A549 (cell line): ENCODE data around the gene MACROH2A2. TPM values are rescaled to one million over a fixed set of nuclear protein-coding genes. Genes with fewer than 3 reads are reported as not detected.
A peak's percentile ranks its signal among the peaks of the same experiment; 100 is the strongest.

Source experiments
- ATAC-seq, 2 experiments: fragments of 200-7000 bp in 1 of 2; fragments of >200 bp in 1 of 2; cut with Nextera tagmentation in 1 of 2; cut with Tn5 transposase in 1 of 2; 3 replicates each; pipeline versions ENCODE4 v1.8.0 to v1.9.1; 2018 to 2020; ENCODE audit warnings: mild to moderate bottlenecking in 1 of 2, moderate library complexity in 1 of 2
- CTCF ChIA-PET: fragments of 300-600 bp; sonication (Branson Sonifier 250); formaldehyde crosslinking; extraction: SDS; loops from one replicate; lab custom pipeline; 2021; ENCODE audit warnings: antibody characterized with exemption, inconsistent platforms; lab: Yijun Ruan, JAX
- POLR2A ChIA-PET: fragments of 350-600 bp; formaldehyde crosslinking; extraction: SDS; loops from one replicate; lab custom pipeline; 2021; ENCODE audit warnings: antibody characterized with exemption, inconsistent platforms; lab: Yijun Ruan, JAX
- DNase-seq, 2 experiments: peaks; one replicate each; pipeline versions ENCODE4 v3.0.0 to v3.0.0-alpha.2; 2011 to 2016; ENCODE audit warnings: low read depth in 1 of 2, low spot score in 1 of 2
- FAIRE-seq: peaks from 2 replicates; lab custom pipeline; 2011; peaks lifted over from hg19 to GRCh38; lab: Jason Lieb, UNC
- H3K27ac ChIP-seq, 2 experiments: fragments of >200 bp; sonication (Bioruptor Twin); formaldehyde crosslinking; 3 replicates each; pipeline ENCODE4 v1.5.1; 2016 to 2017
- H3K4me1 ChIP-seq: fragments of >200 bp; sonication (Bioruptor Twin); formaldehyde crosslinking; 3 replicates; pipeline ENCODE4 v1.6.1; 2016
- H3K4me2 ChIP-seq: fragments of >200 bp; sonication (Bioruptor Twin); formaldehyde crosslinking; 3 replicates; pipeline ENCODE4 v1.6.1; 2016
- H3K4me3 ChIP-seq: fragments of >200 bp; sonication (Bioruptor Twin); formaldehyde crosslinking; 3 replicates; pipeline ENCODE4 v1.5.1; 2016
- H3K9me3 ChIP-seq: fragments of >200 bp; sonication (Bioruptor Twin); formaldehyde crosslinking; 3 replicates; pipeline ENCODE4 v1.6.1; 2016
- CBX2 ChIP-seq: fragments of 200-600 bp; sonication (generic); IDR thresholded peaks from 2 replicates; pipeline ENCODE4 v1.6.1; 2016; ENCODE audit warnings: low read depth, mild to moderate bottlenecking, borderline replicate concordance
- CEBPB ChIP-seq, 2 experiments: fragments of >200 bp in 1 of 2; sonication (Bioruptor Twin) in 1 of 2; formaldehyde crosslinking in 1 of 2; IDR thresholded peaks; 2 replicates each; pipeline ENCODE4 v1.6.1; 2012 to 2016
- CHD2 ChIP-seq: fragments of 150-350 bp; IDR thresholded peaks from 2 replicates; pipeline ENCODE4 v1.6.1; 2014; ENCODE audit warnings: low read length; ENCODE audit not compliant: partially characterized antibody
- EHF ChIP-seq: fragments of 250-450 bp; sonication (Bioruptor Pico); IDR thresholded peaks from 2 replicates; pipeline ENCODE4 v1.5.0; 2020; ENCODE audit warnings: mild to moderate bottlenecking
- ELK1 ChIP-seq: fragments of 150-350 bp; IDR thresholded peaks from 2 replicates; pipeline ENCODE4 v1.6.1; 2014; ENCODE audit warnings: low read depth, mild to moderate bottlenecking, low read length
- EP300 ChIP-seq, 2 experiments: fragments of >200 bp; sonication (Bioruptor Twin); formaldehyde crosslinking; IDR thresholded peaks; 2 replicates in 1 of 2; 3 replicates in 1 of 2; pipeline ENCODE4 v1.6.1; 2016 to 2017
- FOSL2 ChIP-seq, 2 experiments: fragments of 450-650 bp in 1 of 2; fragments of >200 bp in 1 of 2; sonication (Bioruptor Twin) in 1 of 2; formaldehyde crosslinking; IDR thresholded peaks; 2 replicates each; pipeline versions ENCODE4 v1.5.0 to v1.6.1; 2016 to 2020; ENCODE audit warnings: mild to moderate bottlenecking in 1 of 2, moderate library complexity in 1 of 2
- FOXS1 ChIP-seq: fragments of 250-450 bp; sonication (Bioruptor Pico); IDR thresholded peaks from 2 replicates; pipeline ENCODE4 v1.5.0; 2020; ENCODE audit warnings: mild to moderate bottlenecking, moderate library complexity
- GATA3 ChIP-seq: IDR thresholded peaks from 2 replicates; pipeline ENCODE4 v1.6.1; 2012; ENCODE audit warnings: borderline replicate concordance
- HEYL ChIP-seq: fragments of 250-450 bp; sonication (Bioruptor Pico); IDR thresholded peaks from 2 replicates; pipeline ENCODE4 v1.8.0; 2021; ENCODE audit warnings: mild to moderate bottlenecking, moderate library complexity
- HOXB13 ChIP-seq: fragments of 250-450 bp; sonication (Bioruptor Pico); IDR thresholded peaks from 2 replicates; pipeline ENCODE4 v1.5.0; 2020; ENCODE audit warnings: low read depth, mild to moderate bottlenecking, moderate library complexity
- NPAS2 ChIP-seq: fragments of 250-450 bp; sonication (Bioruptor Pico); IDR thresholded peaks from 2 replicates; pipeline ENCODE4 v1.8.0; 2022; ENCODE audit warnings: mild to moderate bottlenecking, moderate library complexity, borderline replicate concordance
- NR3C1 ChIP-seq: fragments of >200 bp; sonication (Bioruptor Twin); formaldehyde crosslinking; IDR thresholded peaks from 3 replicates; pipeline ENCODE4 v1.6.1; 2017
- RFX5 ChIP-seq: fragments of 450-650 bp; IDR thresholded peaks from 2 replicates; pipeline ENCODE4 v1.7.1; 2014; ENCODE audit warnings: antibody characterized with exemption, mild to moderate bottlenecking, moderate library complexity
- SMC3 ChIP-seq: fragments of >200 bp; sonication (Bioruptor Twin); formaldehyde crosslinking; IDR thresholded peaks from 3 replicates; pipeline ENCODE4 v1.6.1; 2018; ENCODE audit warnings: inconsistent platforms
- TFCP2L1 ChIP-seq: fragments of 250-450 bp; sonication (Bioruptor Pico); IDR thresholded peaks from 2 replicates; pipeline ENCODE4 v1.5.0; 2021; ENCODE audit warnings: mild to moderate bottlenecking
- WGBS: methylation state at CpG from one replicate; pipeline ENCODE4 v1.1.6; 2017; ENCODE audit errors: missing lambda C conversion rate; 5-methylcytosine and 5-hydroxymethylcytosine counted together
- polyA plus RNA-seq, 4 experiments: library from polyadenylated mRNA; depleted of rRNA in 3 of 4; stranded (reverse); fragments of >200 nt; fragmentation: RNase III in 1 of 4; extraction: RNeasy Plus Mini Kit Qiagen cat#74134 plus additional on column Dnase treatment in 1 of 4; gene quantifications; 2 replicates in 3 of 4; 3 replicates in 1 of 4; pipeline ENCODE4 v1.2.3, GENCODE V29; 2011 to 2017
- TF ChIP-seq, protein P1 (sequence below): fragments of 200-600 bp; sonication (generic); IDR thresholded peaks from 2 replicates; pipeline ENCODE4 v1.6.1; 2016; ENCODE audit warnings: antibody characterized with exemption, mild to moderate bottlenecking, moderate library complexity

Gene MACROH2A2
- polyA plus RNA-seq, 2 of the 4 experiments (the other 2 are of a cell fraction), result 22.2 to 29.6 TPM

- TF ChIP-seq HOXB13 (CRISPR knock-in tag) (no peak), EHF (CRISPR knock-in tag) (no peak)
Measured at GRCh38 chr10:70090951-70091350, 38.3 kb downstream of the MACROH2A2 start (continued).

DNA sequence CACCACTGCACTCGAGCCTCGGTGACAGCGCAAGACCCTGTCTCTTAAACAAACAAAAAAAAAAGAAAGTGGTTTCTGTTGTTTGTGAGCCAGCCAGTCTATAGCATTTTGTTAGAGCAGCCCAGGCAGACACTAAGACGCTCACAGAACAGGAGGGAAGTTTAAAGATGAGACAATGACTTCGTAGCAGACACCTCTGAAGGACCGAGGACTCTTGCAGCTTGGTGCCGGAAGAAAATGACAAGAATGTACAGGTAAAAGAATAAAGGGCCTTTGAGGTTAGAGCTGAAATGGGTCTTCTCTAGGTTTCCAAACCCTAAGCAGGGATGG lies 39.7 kb downstream of the MACROH2A2 start:
- H3K4me1 ChIP-seq, result peaks cover 28% of the 10 kb centered on the region
- POLR2A ChIA-PET, result no interaction called here
- no peaks in the 10 kb centered on the region for H3K9me3 ChIP-seq
- CTCF ChIA-PET, result interaction anchor here (1.3 to 20.1 kb wide), 2 partner anchors 17 to 26 kb away, joined by 4 to 244 read pairs; no protein-coding TSS in a partner anchor
- DNase-seq (no peak), FAIRE-seq (no peak), ATAC-seq (no peak)
- H3K4me2 ChIP-seq, result no peak overlapping the region
- H3K27ac ChIP-seq, result peak overlapping the region in 1 of 2 experiments; percentile 74; a peak in 3 of 6 replicates
- no peak overlapping the region for H3K4me3 ChIP-seq
- WGBS, result 88% methylated on average over 7 of the region's 7 CpGs
- TF ChIP-seq TFCP2L1 (CRISPR knock-in tag) (no peak), CBX2 (no peak), ELK1 (no peak), GATA3 (no peak), FOSL2 (IDR thresholded peaks at IDR 0.05) (no peak), FOSL2 (CRISPR knock-in tag; IDR thresholded peaks at IDR 0.05) (no peak), NR3C1 (no peak), FOXS1 (CRISPR knock-in tag) (no peak), CHD2 (no peak), NPAS2 (CRISPR knock-in tag) (no peak), CEBPB (IDR thresholded peaks at IDR 0.05) (no peak), SMC3 (no peak)

DNA sequence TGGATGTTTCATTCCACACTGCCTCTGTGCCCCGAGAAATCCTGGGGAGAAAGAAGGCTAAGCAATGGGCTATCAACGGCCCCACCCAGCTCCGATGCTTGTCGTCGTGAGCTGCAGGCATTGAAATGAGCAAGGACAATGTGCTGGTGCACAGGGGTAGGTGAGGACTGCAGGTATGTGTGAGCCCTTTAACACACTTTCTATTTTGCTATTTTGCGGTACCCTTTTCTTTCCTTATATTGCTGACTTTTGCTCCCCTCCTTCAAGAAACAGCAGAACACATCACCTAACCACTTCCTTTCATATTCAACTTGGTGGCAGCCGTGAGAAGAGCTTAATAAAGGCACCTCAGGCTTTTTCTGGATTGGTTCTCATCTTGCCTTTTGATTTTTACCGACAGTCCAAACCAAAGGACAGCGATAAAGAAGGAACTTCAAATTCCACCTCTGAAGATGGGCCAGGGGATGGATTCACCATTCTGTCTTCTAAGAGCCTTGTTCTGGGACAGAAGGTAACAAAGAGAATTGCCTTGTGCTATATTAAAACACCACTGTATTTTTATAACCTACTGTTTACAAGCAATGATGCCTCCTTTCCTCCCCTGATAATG lies 40.8 kb downstream of the MACROH2A2 start:
- TF ChIP-seq EP300 (IDR thresholded peaks at IDR 0.05) (no peak), RFX5 (no peak), HEYL (CRISPR knock-in tag) (no peak), HOXB13 (CRISPR knock-in tag) (no peak)
- TF ChIP-seq, protein P1, sequence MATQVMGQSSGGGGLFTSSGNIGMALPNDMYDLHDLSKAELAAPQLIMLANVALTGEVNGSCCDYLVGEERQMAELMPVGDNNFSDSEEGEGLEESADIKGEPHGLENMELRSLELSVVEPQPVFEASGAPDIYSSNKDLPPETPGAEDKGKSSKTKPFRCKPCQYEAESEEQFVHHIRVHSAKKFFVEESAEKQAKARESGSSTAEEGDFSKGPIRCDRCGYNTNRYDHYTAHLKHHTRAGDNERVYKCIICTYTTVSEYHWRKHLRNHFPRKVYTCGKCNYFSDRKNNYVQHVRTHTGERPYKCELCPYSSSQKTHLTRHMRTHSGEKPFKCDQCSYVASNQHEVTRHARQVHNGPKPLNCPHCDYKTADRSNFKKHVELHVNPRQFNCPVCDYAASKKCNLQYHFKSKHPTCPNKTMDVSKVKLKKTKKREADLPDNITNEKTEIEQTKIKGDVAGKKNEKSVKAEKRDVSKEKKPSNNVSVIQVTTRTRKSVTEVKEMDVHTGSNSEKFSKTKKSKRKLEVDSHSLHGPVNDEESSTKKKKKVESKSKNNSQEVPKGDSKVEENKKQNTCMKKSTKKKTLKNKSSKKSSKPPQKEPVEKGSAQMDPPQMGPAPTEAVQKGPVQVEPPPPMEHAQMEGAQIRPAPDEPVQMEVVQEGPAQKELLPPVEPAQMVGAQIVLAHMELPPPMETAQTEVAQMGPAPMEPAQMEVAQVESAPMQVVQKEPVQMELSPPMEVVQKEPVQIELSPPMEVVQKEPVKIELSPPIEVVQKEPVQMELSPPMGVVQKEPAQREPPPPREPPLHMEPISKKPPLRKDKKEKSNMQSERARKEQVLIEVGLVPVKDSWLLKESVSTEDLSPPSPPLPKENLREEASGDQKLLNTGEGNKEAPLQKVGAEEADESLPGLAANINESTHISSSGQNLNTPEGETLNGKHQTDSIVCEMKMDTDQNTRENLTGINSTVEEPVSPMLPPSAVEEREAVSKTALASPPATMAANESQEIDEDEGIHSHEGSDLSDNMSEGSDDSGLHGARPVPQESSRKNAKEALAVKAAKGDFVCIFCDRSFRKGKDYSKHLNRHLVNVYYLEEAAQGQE, result no peak
- POLR2A ChIA-PET, result no interaction called here
- Histone ChIP-seq H3K4me3 (no peak overlapping the region), H3K4me1 (peaks cover 21% of the 10 kb centered on the region), H3K4me2 (no peak overlapping the region), H3K27ac (no peak overlapping the region), H3K9me3 (no peaks in the 10 kb centered on the region)
- ATAC-seq (no peak), DNase-seq (no peak), FAIRE-seq (no peak)
- 86% methylated on average over 9 of the region's 9 CpGs for WGBS
- CTCF ChIA-PET, result interaction anchor here (0.7 to 20.1 kb wide), 5 partner anchors 9 to 25 kb away, joined by 3 to 244 read pairs (median 4); no protein-coding TSS in a partner anchor
